ENCODE measurements around the gene DYRK1A.

GRCh38 chr21:37452227-37452626 is 85.7 kb downstream of the DYRK1A start:
- no peak for TF ChIP-seq EZH2 (IDR thresholded peaks at IDR 0.05; ENCODE audit: borderline replicate concordance, insufficient read depth, low read length, poor library complexity, severe bottlenecking)
- TF ChIP-seq, protein P1, sequence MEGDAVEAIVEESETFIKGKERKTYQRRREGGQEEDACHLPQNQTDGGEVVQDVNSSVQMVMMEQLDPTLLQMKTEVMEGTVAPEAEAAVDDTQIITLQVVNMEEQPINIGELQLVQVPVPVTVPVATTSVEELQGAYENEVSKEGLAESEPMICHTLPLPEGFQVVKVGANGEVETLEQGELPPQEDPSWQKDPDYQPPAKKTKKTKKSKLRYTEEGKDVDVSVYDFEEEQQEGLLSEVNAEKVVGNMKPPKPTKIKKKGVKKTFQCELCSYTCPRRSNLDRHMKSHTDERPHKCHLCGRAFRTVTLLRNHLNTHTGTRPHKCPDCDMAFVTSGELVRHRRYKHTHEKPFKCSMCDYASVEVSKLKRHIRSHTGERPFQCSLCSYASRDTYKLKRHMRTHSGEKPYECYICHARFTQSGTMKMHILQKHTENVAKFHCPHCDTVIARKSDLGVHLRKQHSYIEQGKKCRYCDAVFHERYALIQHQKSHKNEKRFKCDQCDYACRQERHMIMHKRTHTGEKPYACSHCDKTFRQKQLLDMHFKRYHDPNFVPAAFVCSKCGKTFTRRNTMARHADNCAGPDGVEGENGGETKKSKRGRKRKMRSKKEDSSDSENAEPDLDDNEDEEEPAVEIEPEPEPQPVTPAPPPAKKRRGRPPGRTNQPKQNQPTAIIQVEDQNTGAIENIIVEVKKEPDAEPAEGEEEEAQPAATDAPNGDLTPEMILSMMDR (IDR thresholded peaks at IDR 0.05; ENCODE audit: poor library complexity, severe bottlenecking): no peak
- TF ChIP-seq TAF1 (IDR thresholded peaks at IDR 0.05; ENCODE audit: low read depth): no peak
